CD8-positive, alpha-beta memory T cell (primary cell): ENCODE results near the gene ANAPC10. TPM values are rescaled to one million over a fixed set of nuclear protein-coding genes. Genes with fewer than 3 reads are reported as not detected.

Experiments
- CTCF ChIA-PET: fragments of 350-600 bp; sonication (Branson Sonifier 250); formaldehyde crosslinking; loops from one replicate; lab custom pipeline; 2021; ENCODE audit warnings: antibody characterized with exemption; lab: Charles Lee
- POLR2A ChIA-PET: fragments of 350-600 bp; sonication (Branson Sonifier 250); formaldehyde crosslinking; loops from one replicate; lab custom pipeline; 2021; ENCODE audit warnings: antibody characterized with exemption; lab: Charles Lee
- DNase-seq, 5 donors: peaks; one replicate each; pipeline versions ENCODE4 v3.0.0 to v3.0.0-alpha.2; 2020 to 2022; ENCODE audit warnings: mixed read lengths in 1 of 5
- H3K27ac ChIP-seq: one replicate; pipeline ENCODE4 v1.7.0; 2013; ENCODE audit warnings: low read depth, mild to moderate bottlenecking, low read length, moderate library complexity
- H3K27me3 ChIP-seq: 2 replicates; pipeline ENCODE4 v1.7.0; 2013; ENCODE audit warnings: low read length, mild to moderate bottlenecking; ENCODE audit not compliant: insufficient read depth, poor library complexity, severe bottlenecking
- H3K36me3 ChIP-seq: 2 replicates; pipeline ENCODE4 v1.7.0; 2013; ENCODE audit warnings: mild to moderate bottlenecking, low read length, moderate library complexity; ENCODE audit not compliant: insufficient read depth
- H3K4me1 ChIP-seq: 2 replicates; pipeline ENCODE4 v1.7.0; 2013; ENCODE audit warnings: mild to moderate bottlenecking, low read length, moderate library complexity; ENCODE audit not compliant: insufficient read depth
- H3K4me3 ChIP-seq: 2 replicates; pipeline ENCODE4 v1.7.0; 2013; ENCODE audit warnings: mild to moderate bottlenecking, low read length
- H3K9me3 ChIP-seq: 2 replicates; pipeline ENCODE4 v1.7.0; 2013; ENCODE audit warnings: mild to moderate bottlenecking, low read length
- H3K27ac Mint-ChIP-seq, 8 donors: one replicate each; pipeline ENCODE4 v1.8.0; 2020 to 2021; ENCODE audit warnings: mixed read lengths in 8 of 8, mild to moderate bottlenecking in 6 of 8, inconsistent platforms in 3 of 8, moderate library complexity in 3 of 8
- H3K27me3 Mint-ChIP-seq, 2 donors: one replicate each; pipeline ENCODE4 v1.8.0; 2020 to 2021; ENCODE audit warnings: mixed read lengths in 2 of 2, mild to moderate bottlenecking in 1 of 2, moderate library complexity in 1 of 2
- H3K36me3 Mint-ChIP-seq, 3 donors: one replicate each; pipeline ENCODE4 v1.8.0; 2020 to 2021; ENCODE audit warnings: mixed read lengths in 3 of 3, inconsistent platforms in 1 of 3, mild to moderate bottlenecking in 1 of 3
- H3K4me1 Mint-ChIP-seq, 3 donors: one replicate each; pipeline ENCODE4 v1.8.0; 2020 to 2021; ENCODE audit warnings: mixed read lengths in 3 of 3, inconsistent platforms in 1 of 3, mild to moderate bottlenecking in 1 of 3
- H3K4me3 Mint-ChIP-seq, 7 donors: one replicate each; pipeline ENCODE4 v1.8.0; 2020 to 2021; ENCODE audit warnings: mixed read lengths in 7 of 7, mild to moderate bottlenecking in 6 of 7, moderate library complexity in 4 of 7, inconsistent platforms in 2 of 7
- H3K9me3 Mint-ChIP-seq, 5 donors: one replicate each; pipeline ENCODE4 v1.8.0; 2020 to 2022; ENCODE audit warnings: mixed read lengths in 5 of 5, mild to moderate bottlenecking in 3 of 5, moderate library complexity in 2 of 5, inconsistent platforms in 1 of 5
- polyA plus RNA-seq: library from polyadenylated mRNA; unstranded; fragments of 300-500 nt; fragmentation: Illumina TruSeq; gene quantifications from one replicate; pipeline ENCODE4 v1.2.3, GENCODE V29; 2021
- total RNA-seq, 2 experiments: library from RNA; stranded (reverse); gene quantifications; one replicate each; pipeline ENCODE4 v1.2.3, GENCODE V29; 2021

The ANAPC10 gene
- total and polyA plus RNA-seq, 3 experiments from 2014 or later, result 26.0 to 39.0 (median 26.8) TPM

DNA sequence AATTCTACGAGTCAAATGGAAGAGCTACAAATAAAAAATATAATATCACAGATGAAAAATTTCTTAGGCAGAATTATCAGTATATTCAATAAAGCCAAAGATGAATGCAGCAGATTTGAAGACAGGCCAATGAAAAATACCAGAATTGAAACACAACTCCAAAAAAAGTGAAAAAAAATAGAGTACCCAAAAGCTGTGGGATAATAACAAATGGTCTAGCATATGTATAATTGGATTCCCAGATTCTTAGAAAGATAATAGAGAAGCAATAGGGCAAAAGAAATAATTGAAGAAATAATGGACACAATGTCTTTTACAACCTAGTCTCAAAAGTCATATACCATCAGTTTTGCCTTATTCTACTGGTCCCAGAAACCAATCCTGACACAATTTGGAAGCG lies 4.4 kb downstream of the ANAPC10 start:
- DNase-seq, result no peak
- H3K36me3 Mint-ChIP-seq, result peaks cover 22 to 75% (median 28%) of the 10 kb centered on the region in 3 donors
- Histone ChIP-seq H3K4me1 (peaks cover 13% of the 10 kb centered on the region), H3K36me3 (peaks cover 11% of the 10 kb centered on the region), H3K9me3 (no peaks in the 10 kb centered on the region), H3K27ac (no peak overlapping the region), H3K27me3 (no peaks in the 10 kb centered on the region), H3K4me3 (no peak overlapping the region)
- H3K9me3 Mint-ChIP-seq, result peaks cover 0 to 4% (median 3%) of the 10 kb centered on the region in 5 donors
- H3K4me3 Mint-ChIP-seq, result no peak overlapping the region
- H3K27ac Mint-ChIP-seq, result peak overlapping the region in 2 of 8 donors; percentile 6 to 73
- ChIA-PET CTCF (no interaction called here), POLR2A (no interaction called here)
- no peaks in the 10 kb centered on the region for H3K27me3 Mint-ChIP-seq
- H3K4me1 Mint-ChIP-seq, result peaks cover 32 to 70% (median 69%) of the 10 kb centered on the region in 3 donors

GRCh38 chr4:145090380-145090779 lies 7.6 kb downstream of the ANAPC10 start:
- Mint-ChIP-seq H3K4me3 (no peak overlapping the region), H3K27me3 (no peaks in the 10 kb centered on the region), H3K4me1 (peaks cover 29 to 76% (median 60%) of the 10 kb centered on the region in 3 donors), H3K27ac (no peak overlapping the region), H3K36me3 (peaks cover 29 to 90% (median 34%) of the 10 kb centered on the region in 3 donors), H3K9me3 (peaks cover 0 to 4% (median 3%) of the 10 kb centered on the region in 5 donors)
- H3K27me3 ChIP-seq, result no peaks in the 10 kb centered on the region
- no peaks in the 10 kb centered on the region for H3K4me1 ChIP-seq
- CTCF ChIA-PET, result no interaction called here
- H3K4me3 ChIP-seq, result no peak overlapping the region
- H3K27ac ChIP-seq, result no peak overlapping the region
- H3K9me3 ChIP-seq, result no peaks in the 10 kb centered on the region
- POLR2A ChIA-PET, result no interaction called here
- no peak for DNase-seq
- peaks cover 11% of the 10 kb centered on the region for H3K36me3 ChIP-seq

- POLR2A ChIA-PET, result no interaction called here
- CTCF ChIA-PET, result no interaction called here
- no peaks in the 10 kb centered on the region for H3K27me3 ChIP-seq
- H3K4me3 ChIP-seq, result no peak overlapping the region
- DNase-seq, result no peak
- H3K9me3 ChIP-seq, result no peaks in the 10 kb centered on the region
- H3K4me1 ChIP-seq, result no peaks in the 10 kb centered on the region
- Mint-ChIP-seq H3K36me3 (peaks cover 11 to 59% (median 23%) of the 10 kb centered on the region in 3 donors), H3K4me3 (no peak overlapping the region), H3K27me3 (no peaks in the 10 kb centered on the region), H3K4me1 (peaks cover 21 to 42% (median 39%) of the 10 kb centered on the region in 3 donors), H3K9me3 (no peaks in the 10 kb centered on the region), H3K27ac (peak overlapping the region in 2 of 8 donors; percentile 48 to 87)
- H3K27ac ChIP-seq, result no peak overlapping the region
- peaks cover 5% of the 10 kb centered on the region for H3K36me3 ChIP-seq
Measured at GRCh38 chr4:145083891-145084605, 13.9 kb downstream of the ANAPC10 start.

DNA sequence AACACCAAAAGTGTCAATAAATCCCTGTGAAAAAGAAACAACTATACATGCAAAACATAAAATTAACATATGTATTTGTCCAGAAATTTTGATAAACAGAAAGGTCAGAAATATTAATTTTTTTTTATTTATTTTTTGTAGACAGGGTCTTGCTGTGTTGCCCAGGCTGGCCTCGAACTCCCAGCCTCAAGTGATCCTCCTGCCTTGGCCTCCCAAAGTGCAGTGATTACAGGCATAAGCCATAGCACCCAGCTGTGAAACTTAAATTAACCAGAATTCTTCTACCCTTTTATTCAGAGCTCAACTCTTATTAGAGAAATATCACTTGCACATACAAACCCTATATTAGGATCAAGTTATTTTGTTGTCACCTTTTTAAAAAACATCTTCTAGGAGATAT lies 16.2 kb downstream of the ANAPC10 start:
- Histone ChIP-seq H3K9me3 (no peaks in the 10 kb centered on the region), H3K4me3 (no peak overlapping the region), H3K36me3 (peaks cover 5% of the 10 kb centered on the region), H3K4me1 (no peaks in the 10 kb centered on the region), H3K27ac (no peak overlapping the region), H3K27me3 (no peaks in the 10 kb centered on the region)
- H3K4me1 Mint-ChIP-seq, result peaks cover 29 to 42% (median 41%) of the 10 kb centered on the region in 3 donors
- ChIA-PET CTCF (no interaction called here), POLR2A (no interaction called here)
- H3K27ac Mint-ChIP-seq, result peak overlapping the region in 1 of 8 donors; percentile 54
- no peak overlapping the region for H3K4me3 Mint-ChIP-seq
- H3K9me3 Mint-ChIP-seq, result peaks cover 0 to 10% (median 0%) of the 10 kb centered on the region in 5 donors
- no peak for DNase-seq
- no peaks in the 10 kb centered on the region for H3K27me3 Mint-ChIP-seq
- peaks cover 20 to 60% (median 31%) of the 10 kb centered on the region in 3 donors for H3K36me3 Mint-ChIP-seq

- peaks cover 5% of the 10 kb centered on the region for H3K36me3 ChIP-seq
- H3K9me3 ChIP-seq, result no peaks in the 10 kb centered on the region
- H3K27ac ChIP-seq, result no peak overlapping the region
- H3K27me3 ChIP-seq, result no peaks in the 10 kb centered on the region
- ChIA-PET POLR2A (no interaction called here), CTCF (no interaction called here)
- Mint-ChIP-seq H3K27ac (peak overlapping the region in 1 of 8 donors; percentile 11), H3K27me3 (peaks cover 0 to under 1% of the 10 kb centered on the region in 2 donors), H3K4me3 (no peak overlapping the region), H3K36me3 (peaks cover 24 to 50% (median 25%) of the 10 kb centered on the region in 3 donors), H3K4me1 (peaks cover 28 to 45% (median 43%) of the 10 kb centered on the region in 3 donors), H3K9me3 (peaks cover 0 to 10% (median 0%) of the 10 kb centered on the region in 5 donors)
- H3K4me3 ChIP-seq, result no peak overlapping the region
- DNase-seq, result no peak
- no peaks in the 10 kb centered on the region for H3K4me1 ChIP-seq
Measured at GRCh38 chr4:145076469-145076855, 21.5 kb downstream of the ANAPC10 start.

- no peak overlapping the region for H3K4me3 Mint-ChIP-seq
Measured at GRCh38 chr4:145075742-145076468, 22.1 kb downstream of the ANAPC10 start.

GRCh38 chr4:145071560-145071959 lies 26.4 kb downstream of the ANAPC10 start:
- ChIA-PET CTCF (no interaction called here), POLR2A (no interaction called here)
- Histone ChIP-seq H3K27me3 (no peaks in the 10 kb centered on the region), H3K9me3 (no peaks in the 10 kb centered on the region), H3K27ac (no peak overlapping the region), H3K36me3 (no peaks in the 10 kb centered on the region), H3K4me3 (no peak overlapping the region), H3K4me1 (peaks cover 4% of the 10 kb centered on the region)
- peaks cover 10 to 31% (median 26%) of the 10 kb centered on the region in 3 donors for H3K4me1 Mint-ChIP-seq
- no peak for DNase-seq
- peak overlapping the region in 2 of 8 donors; percentile 2 to 27 for H3K27ac Mint-ChIP-seq
- H3K27me3 Mint-ChIP-seq, result peaks cover 0 to 1% of the 10 kb centered on the region in 2 donors
- H3K9me3 Mint-ChIP-seq, result no peaks in the 10 kb centered on the region
- no peak overlapping the region for H3K4me3 Mint-ChIP-seq
- H3K36me3 Mint-ChIP-seq, result peaks cover 3 to 36% (median 7%) of the 10 kb centered on the region in 3 donors

More at GRCh38 chr4:145075742-145076468, 22.1 kb downstream of the ANAPC10 start:
- Mint-ChIP-seq H3K9me3 (peaks cover 0 to 10% (median 0%) of the 10 kb centered on the region in 5 donors), H3K27me3 (peaks cover 0 to 1% of the 10 kb centered on the region in 2 donors), H3K27ac (peak overlapping the region in 2 of 8 donors; percentile 11 to 23), H3K4me1 (peaks cover 28 to 45% (median 43%) of the 10 kb centered on the region in 3 donors), H3K36me3 (peaks cover 24 to 51% (median 25%) of the 10 kb centered on the region in 3 donors)
- Histone ChIP-seq H3K4me1 (no peaks in the 10 kb centered on the region), H3K4me3 (no peak overlapping the region), H3K36me3 (peaks cover 5% of the 10 kb centered on the region), H3K27me3 (no peaks in the 10 kb centered on the region), H3K9me3 (no peaks in the 10 kb centered on the region), H3K27ac (no peak overlapping the region)
- ChIA-PET POLR2A (no interaction called here), CTCF (no interaction called here)
- no peak for DNase-seq

GRCh38 chr4:145069361-145069760 lies 28.6 kb downstream of the ANAPC10 start:
- peaks cover 12% of the 10 kb centered on the region for H3K4me1 ChIP-seq
- Mint-ChIP-seq H3K9me3 (no peaks in the 10 kb centered on the region), H3K27me3 (peaks cover 0 to 1% of the 10 kb centered on the region in 2 donors), H3K36me3 (peaks cover 0 to 20% (median 2%) of the 10 kb centered on the region in 3 donors), H3K4me1 (peaks cover 11 to 35% (median 29%) of the 10 kb centered on the region in 3 donors), H3K27ac (peak overlapping the region in 1 of 8 donors; percentile 14), H3K4me3 (no peak overlapping the region)
- ChIA-PET CTCF (no interaction called here), POLR2A (no interaction called here)
- H3K36me3 ChIP-seq, result no peaks in the 10 kb centered on the region
- H3K27me3 ChIP-seq, result no peaks in the 10 kb centered on the region
- no peak for DNase-seq
- H3K27ac ChIP-seq, result no peak overlapping the region
- H3K4me3 ChIP-seq, result no peak overlapping the region
- no peaks in the 10 kb centered on the region for H3K9me3 ChIP-seq
